GM04503 (cell line): ENCODE results near the gene PTPRN2.

ENCODE experiments used
- DNase-seq: peaks from one replicate; pipeline ENCODE4 v3.0.0-alpha.2; 2012; ENCODE audit warnings: low read depth

PTPRN2 gene

DNA sequence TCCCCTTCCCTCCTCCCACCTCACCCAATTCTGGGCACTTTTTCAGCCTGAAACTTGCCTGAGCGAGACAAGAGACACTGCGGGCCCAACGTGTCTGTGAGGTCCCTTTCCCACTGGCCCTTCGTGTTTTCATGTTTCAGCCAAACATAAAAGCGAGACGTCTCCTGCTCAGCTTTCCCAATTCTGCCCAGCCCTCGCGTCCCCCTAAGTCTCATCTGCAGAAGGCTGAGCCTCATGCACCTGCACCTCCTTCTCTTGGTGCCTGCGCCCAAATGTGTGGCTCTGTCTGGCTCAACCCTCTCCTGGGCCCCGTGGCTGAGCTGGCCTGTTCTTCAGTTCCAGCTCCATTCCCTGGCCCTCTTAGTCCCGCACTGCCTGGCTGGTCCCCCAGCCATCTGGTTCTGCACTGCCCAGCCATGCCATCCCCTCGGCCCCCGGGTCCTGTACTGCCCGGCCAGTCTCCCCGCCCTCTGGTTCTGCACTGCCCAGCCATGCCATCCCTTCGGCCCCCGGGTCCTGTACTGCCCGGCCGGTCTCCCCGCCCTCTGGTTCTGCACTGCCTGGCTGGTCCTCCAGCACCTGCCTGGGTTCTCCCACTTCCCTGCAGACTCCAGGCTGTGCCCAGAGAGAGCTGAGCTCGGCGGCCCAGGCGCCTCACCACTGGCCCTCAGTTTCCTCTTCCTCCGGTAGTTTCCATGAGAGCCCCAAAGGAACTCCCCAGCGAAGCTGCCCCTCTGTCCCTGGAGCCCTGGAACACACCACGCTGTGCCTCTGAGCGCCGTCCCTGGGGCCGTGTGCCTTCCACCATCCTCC, 1026.7 kb downstream of the PTPRN2 start:
- DNase-seq = no peak

DNA sequence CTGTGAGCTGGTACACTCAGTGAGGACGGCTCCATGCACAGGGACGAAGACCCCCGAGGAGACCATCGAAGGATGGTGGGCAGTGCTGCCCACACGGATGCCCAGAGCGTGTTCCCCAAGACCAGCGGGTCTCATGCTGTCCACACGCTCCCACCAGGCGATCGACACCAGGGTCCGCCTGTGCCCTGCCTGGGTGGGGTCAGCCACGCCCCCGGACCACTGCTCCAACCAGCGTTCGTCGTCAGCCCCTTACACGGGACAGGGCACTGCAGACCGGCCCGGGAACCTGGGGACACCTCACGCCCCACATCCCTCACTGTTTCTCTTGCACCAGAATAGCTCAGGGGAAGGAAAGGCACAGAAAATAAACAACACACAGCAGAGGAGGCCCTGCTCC, 1027.4 kb downstream of the PTPRN2 start:
- DNase-seq = no peak

DNA sequence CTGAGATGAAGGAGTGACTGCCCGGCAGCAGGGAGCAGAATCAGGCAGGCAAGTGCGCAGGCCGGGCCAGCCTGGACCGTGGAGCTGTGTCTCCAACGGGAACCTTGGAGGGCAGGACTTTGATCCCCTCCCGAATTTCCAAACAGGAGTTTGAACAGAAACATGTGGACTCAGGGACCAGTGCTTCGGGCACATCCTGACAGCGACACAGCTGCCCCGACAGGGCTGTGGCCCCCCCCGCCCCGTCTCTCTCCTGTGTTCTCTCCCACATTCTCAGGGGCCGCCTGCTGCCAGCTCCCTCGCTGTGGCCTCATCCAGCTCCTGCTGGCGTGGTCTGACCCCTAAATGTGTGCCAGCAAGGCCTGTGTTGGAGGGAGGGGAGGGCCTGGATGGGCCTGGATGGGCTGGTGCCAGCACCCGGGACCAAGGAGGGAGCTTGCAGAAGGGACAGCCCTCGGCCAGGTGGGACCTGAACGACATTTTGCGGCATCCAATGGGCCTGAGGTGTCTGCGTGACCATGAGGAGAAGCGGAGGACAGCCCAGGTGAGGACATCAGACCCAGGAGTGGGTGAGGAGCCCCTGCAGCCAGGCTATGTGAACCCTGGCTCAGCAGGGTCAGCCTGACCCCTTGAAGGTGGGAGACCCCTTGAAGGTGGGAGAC, 1027.9 kb downstream of the PTPRN2 start:
- no peak for DNase-seq

DNA sequence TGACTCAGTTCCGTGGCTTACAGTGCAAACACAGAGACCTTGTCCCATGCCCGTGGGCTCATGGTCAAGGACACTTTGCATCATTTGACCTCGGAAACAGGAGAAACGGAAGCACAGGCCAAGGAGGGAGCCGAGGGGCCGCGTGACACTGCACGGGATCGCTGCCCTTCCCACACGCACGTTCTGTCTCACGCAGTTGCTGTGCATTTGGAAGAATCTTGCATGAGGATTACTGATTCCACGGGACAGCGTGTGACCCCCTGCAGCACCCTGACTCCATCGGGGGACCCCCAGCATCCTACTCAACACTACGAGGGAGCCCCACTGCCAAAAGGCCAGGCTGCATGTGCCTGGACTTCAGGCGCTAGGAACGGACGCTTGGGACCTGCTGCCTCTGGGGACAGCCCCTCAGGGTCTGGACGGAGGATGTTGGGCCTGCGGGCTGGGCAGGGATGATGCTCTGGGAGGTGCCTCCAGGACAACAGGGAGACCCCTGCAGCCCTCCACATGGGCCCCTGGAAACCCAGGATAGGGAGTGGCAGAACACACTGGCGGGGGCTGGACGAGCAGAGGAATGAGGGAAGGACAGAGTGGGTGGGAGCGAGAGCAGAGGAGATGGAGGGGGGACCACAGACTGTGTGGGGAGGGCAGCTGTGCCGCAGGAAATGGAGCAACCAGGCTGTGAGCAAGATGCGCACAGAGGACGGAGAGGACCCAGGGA, 1028.6 kb downstream of the PTPRN2 start:
- no peak for DNase-seq

- no peak for DNase-seq
Measured at GRCh38 chr7:157558516-157558874, 1029.1 kb downstream of the PTPRN2 start.

GRCh38 chr7:157558061-157558460, 1029.6 kb downstream of the PTPRN2 start:
- DNase-seq = no peak

GRCh38 chr7:157557263-157557662, 1030.4 kb downstream of the PTPRN2 start:
- DNase-seq = no peak

DNA sequence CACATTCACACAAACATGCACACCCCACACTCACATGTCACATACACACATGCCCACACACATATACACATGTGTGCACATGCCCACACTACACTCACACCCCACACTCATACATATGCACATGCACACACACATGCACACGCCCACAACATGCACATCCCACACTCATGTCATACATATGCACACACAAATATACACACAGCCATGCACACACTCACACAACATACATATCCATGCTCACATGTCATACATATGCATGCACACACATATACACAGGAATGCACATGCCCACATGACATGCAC, 1031.0 kb downstream of the PTPRN2 start:
- DNase-seq = no peak

- no peak for DNase-seq
Measured at GRCh38 chr7:157555944-157556641, 1031.5 kb downstream of the PTPRN2 start.

- DNase-seq = no peak
Measured at GRCh38 chr7:157555313-157555712, 1032.3 kb downstream of the PTPRN2 start.

DNA sequence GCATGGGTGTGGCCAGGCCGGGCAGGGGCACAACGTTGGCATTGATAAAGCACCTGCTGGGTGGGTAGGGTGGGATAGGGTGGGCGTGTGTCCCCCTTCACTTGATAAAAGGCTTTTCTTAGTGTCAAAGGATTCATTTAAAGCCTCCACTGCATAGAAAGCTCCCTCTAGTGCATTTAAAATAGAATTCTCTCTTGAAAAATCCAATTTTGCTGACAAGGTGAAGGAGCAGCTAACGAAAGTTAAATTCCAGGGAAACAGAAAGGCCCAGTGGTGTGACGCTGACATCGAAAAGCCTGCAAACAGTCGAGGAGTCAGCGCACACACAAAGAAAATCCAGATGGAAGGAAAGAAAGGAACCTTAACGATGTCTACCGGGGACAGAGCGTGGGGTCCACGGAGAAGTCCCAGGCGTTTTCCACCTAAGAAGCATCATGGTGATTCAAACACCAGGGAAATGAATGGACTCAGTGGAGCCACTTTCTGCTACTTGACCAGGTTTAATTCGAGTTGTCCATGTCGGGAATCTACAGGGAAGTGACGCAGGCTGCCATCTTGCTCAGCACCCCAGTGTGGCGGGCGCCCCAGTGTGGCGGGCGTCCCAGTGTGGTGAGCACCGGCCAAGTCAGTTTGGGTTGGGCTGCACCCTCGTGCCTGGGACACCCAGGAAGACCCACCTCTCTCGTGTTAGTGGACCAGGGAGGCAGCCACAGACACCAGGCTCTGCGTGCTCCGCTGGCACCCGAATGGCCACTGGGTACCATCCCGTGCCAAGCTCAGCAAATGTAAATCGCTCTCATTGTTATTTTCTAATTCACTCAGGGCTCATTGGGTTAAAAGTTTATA, 1033.0 kb downstream of the PTPRN2 start:
- no peak for DNase-seq

GRCh38 chr7:157553256-157553655, 1034.4 kb downstream of the PTPRN2 start:
- DNase-seq = no peak

GRCh38 chr7:157552295-157552993, 1035.2 kb downstream of the PTPRN2 start:
- no peak for DNase-seq

DNA sequence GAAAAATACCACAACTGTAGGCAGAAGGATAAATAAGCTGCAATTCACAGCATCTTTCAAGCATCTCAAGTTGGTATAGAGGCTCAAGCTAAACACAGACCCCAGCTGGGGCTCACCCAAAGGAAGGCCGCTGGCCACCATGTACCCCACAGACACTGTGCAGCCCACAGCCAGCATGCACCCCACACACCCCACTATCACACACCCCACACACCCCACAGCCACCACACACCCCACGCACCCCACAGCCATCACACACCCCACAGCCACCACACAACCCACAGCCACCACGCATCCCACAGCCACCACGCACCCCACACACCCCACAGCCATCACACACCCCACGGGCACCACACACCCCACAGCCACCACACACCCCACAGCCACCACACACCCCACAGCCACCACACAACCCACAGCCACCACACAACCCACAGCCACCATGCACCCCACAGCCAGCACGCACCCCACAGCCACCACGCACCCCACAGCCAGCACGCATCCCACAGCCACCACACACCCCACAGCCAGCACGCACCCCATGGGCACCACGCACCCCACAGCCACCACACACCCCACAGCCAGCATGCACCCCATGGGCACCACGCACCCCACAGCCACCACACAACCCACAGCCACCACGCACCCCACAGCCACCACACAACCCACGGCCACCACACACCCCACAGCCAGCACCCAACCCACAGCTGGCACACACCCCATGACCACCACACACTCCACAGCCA, 1036.1 kb downstream of the PTPRN2 start:
- DNase-seq = no peak

DNA sequence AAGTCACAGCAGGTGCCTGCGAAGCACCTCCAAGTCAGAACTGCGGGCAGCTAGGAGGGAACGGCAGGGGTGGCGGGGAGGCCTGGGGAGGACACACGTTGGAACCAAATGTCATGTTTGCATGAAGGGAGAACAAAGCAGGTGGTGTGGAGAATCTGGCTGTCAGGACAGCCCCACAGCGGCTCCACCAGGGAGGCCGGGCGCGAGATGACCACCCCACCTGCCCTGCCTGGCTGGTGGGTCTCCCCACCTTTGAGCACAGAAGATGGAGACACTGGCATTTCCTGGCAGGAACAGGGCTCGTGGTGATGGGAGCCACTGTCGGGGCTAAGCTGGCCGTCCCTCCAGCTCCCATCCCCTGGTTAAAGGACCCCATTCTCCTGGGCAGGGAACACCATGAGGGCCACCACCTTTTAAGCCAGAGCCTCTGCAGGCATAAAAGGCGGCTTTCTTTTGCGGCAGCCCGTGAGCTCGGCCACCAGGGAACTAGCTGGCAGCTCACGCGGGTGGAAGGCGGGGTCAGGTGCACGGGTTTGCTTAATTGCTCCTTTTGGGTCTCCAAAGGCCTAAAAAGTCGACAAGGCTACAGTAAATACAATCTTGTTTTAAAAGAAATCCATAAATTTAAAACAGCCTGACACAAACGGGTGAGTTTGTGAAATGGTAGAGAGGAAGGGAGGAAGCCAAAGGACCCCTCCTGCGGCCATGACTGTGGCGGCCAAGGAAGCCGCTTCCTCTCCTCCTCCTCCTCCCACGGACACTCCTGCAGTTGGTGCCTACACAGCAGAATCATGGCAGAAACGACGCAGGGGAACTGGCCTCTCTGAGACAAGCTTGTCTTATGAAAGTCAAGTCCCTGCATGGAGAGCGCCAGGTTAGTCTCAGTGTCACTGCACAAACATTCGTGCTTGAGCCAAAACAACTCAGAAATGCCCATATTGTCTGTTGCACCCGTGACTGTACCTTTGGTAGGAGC, 1037.0 kb downstream of the PTPRN2 start:
- DNase-seq = no peak

- DNase-seq = no peak
Measured at GRCh38 chr7:157549612-157550299, 1037.9 kb downstream of the PTPRN2 start.

GRCh38 chr7:157548691-157549303, 1038.8 kb downstream of the PTPRN2 start:
- DNase-seq = no peak

GRCh38 chr7:157547611-157548010, 1040.0 kb downstream of the PTPRN2 start:
- DNase-seq = no peak
